ENCODE data around the gene GLRA2. TPM values are rescaled to one million over a fixed set of nuclear protein-coding genes. Genes with fewer than 3 reads are reported as not detected.

Gene GLRA2
- total RNA-seq, 4 donors from 2014 or later, result 0.48 TPM; not detected in 3

DNA sequence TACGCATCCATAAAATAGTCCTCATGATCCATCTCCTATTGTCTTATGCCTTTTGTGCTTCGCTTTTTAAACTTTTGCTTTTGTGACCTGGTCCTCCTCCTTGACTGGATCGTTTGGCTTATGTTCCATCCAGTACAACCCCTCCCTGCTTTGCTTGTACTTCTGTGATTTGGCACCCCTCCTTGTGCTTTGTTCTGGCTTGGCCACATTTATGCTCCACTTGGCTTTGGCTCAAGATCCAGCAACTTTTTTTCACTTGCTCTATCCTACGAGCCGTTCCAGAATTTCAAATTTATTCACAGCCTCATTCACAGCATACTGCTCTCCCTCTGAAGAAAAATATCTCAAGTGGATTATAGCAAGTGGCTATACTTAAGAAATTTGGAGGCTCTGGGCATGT, 28.0 kb upstream of the GLRA2 start:
- intact Hi-C loops (cut with DNase I; ENCODE audit: low total_unique reads), result no loop called here
- no peaks in the 10 kb centered on the region for H3K9me3 ChIP-seq

DNA sequence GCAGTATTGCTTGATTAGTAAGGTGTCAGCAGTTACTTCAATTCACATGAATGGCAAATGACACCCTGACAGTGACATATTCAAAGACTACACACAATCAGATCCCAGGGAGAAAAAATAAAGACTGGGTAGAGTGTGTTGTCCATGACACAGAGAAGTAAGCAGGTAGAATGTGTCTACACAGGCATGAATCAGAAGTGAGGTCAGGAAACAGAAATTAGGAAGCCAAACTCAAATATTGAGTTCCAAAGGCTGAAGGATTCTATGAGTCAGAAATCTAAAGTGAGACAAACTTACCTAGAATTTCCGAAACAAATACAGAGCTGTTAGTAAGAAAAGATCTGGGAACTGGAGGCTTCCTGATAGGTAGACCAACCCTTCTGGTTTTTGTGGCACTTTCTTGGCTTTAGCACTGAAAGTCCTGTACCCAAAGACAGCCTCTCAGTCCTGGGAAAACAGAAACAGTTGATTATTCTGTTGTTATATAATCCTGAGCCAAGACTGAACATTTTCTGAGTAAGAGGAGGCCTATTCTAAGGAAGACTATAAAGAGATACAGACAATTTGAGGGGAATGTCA, 24.3 kb upstream of the GLRA2 start:
- TF ChIP-seq POLR2A (IDR thresholded peaks at IDR 0.05), result no peak
- TF ChIP-seq, protein P1, sequence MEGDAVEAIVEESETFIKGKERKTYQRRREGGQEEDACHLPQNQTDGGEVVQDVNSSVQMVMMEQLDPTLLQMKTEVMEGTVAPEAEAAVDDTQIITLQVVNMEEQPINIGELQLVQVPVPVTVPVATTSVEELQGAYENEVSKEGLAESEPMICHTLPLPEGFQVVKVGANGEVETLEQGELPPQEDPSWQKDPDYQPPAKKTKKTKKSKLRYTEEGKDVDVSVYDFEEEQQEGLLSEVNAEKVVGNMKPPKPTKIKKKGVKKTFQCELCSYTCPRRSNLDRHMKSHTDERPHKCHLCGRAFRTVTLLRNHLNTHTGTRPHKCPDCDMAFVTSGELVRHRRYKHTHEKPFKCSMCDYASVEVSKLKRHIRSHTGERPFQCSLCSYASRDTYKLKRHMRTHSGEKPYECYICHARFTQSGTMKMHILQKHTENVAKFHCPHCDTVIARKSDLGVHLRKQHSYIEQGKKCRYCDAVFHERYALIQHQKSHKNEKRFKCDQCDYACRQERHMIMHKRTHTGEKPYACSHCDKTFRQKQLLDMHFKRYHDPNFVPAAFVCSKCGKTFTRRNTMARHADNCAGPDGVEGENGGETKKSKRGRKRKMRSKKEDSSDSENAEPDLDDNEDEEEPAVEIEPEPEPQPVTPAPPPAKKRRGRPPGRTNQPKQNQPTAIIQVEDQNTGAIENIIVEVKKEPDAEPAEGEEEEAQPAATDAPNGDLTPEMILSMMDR (IDR thresholded peaks at IDR 0.05), result no peak
- Histone ChIP-seq H3K4me1 (no peaks in the 10 kb centered on the region), H3K4me3 (no peak overlapping the region), H3K9me3 (no peaks in the 10 kb centered on the region), H3K27ac (peak overlapping the region; percentile 54 to 66), H3K27me3 (no peaks in the 10 kb centered on the region), H3K36me3 (no peaks in the 10 kb centered on the region)
- intact Hi-C loops (cut with DNase I; ENCODE audit: low total_unique reads), result no loop called here
- no peak for DNase-seq

More for the DNA sequence above, 28.0 kb upstream of the GLRA2 start:
- Histone ChIP-seq H3K4me3 (no peak overlapping the region), H3K27ac (no peak overlapping the region), H3K36me3 (no peaks in the 10 kb centered on the region), H3K4me1 (no peaks in the 10 kb centered on the region), H3K27me3 (no peaks in the 10 kb centered on the region)
- TF ChIP-seq POLR2A (IDR thresholded peaks at IDR 0.05), result no peak
- TF ChIP-seq, protein P1 (IDR thresholded peaks at IDR 0.05), result no peak
- peak; percentile 21 to 22 for DNase-seq

- TF ChIP-seq POLR2A (IDR thresholded peaks at IDR 0.05), result no peak
- TF ChIP-seq, protein P1 (IDR thresholded peaks at IDR 0.05), result no peak
- no peaks in the 10 kb centered on the region for H3K27me3 ChIP-seq
- H3K4me3 ChIP-seq, result no peak overlapping the region
- peak overlapping the region; percentile 54 to 66 for H3K27ac ChIP-seq
- DNase-seq, result no peak
- intact Hi-C loops (cut with DNase I; ENCODE audit: low total_unique reads), result no loop called here
- no peaks in the 10 kb centered on the region for H3K9me3 ChIP-seq
- no peaks in the 10 kb centered on the region for H3K4me1 ChIP-seq
- H3K36me3 ChIP-seq, result no peaks in the 10 kb centered on the region
These were observed 23.7 kb upstream of the GLRA2 start for GRCh38 chrX:14505648-14506047.

DNA sequence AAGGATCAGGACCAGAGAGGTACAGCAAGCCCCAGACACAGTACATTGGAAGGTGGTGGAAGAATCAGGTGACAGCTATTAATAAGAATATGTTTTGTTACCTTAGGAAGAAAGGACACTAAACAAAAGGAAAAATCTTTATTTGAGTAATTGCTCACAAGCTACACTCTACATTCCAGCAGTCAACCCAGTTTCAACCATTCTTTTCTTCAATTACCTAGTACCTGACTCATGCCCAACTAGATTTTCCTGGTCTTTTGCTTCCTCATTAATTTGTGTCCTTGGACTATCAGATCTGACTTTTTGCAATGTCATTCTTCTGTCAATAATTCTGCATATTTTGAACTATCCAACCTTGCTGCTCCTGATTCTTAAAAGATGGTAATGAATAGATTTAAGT, 22.5 kb upstream of the GLRA2 start:
- H3K27ac ChIP-seq, result peak overlapping the region in 1 of 2 donors; percentile 66
- no peaks in the 10 kb centered on the region for H3K4me1 ChIP-seq
- H3K27me3 ChIP-seq, result no peaks in the 10 kb centered on the region
- DNase-seq, result no peak
- no peaks in the 10 kb centered on the region for H3K36me3 ChIP-seq
- TF ChIP-seq, protein P1 (IDR thresholded peaks at IDR 0.05), result no peak
- TF ChIP-seq POLR2A (IDR thresholded peaks at IDR 0.05), result no peak
- H3K4me3 ChIP-seq, result no peak overlapping the region
- intact Hi-C loops (cut with DNase I; ENCODE audit: low total_unique reads), result no loop called here
- no peaks in the 10 kb centered on the region for H3K9me3 ChIP-seq

DNA sequence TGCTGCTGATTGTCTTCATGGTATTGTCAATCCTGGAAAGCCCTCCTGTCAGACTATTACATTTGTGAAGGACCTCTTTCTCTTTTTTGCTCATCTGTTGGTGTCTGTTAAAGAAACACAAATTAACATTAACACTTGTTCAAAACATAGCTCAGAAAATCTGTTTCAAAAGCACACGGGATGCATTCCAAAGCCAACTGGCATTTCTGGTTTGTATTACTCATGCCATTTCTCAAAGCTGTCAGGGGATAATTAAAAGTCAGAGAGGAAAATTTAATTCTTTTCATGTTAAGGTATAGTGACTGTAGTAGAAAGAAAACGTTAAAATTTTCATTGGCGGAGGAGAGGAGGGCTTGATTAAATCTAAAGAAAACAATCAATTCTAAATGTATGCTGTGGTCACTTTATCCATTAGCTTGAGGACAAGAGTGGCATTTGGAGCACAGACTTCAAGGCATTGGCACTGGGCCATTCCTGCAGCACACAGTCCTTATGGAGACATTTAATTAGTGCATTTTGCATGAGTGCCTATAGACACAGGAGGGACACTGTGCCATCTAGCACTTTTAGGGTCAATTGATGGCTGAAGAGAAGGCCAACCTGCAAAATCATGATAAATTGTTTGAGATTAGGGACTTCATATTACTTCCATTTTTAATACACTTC, 21.2 kb upstream of the GLRA2 start:
- DNase-seq, result no peak
- no peaks in the 10 kb centered on the region for H3K9me3 ChIP-seq
- H3K27me3 ChIP-seq, result no peaks in the 10 kb centered on the region
- no peak overlapping the region for H3K27ac ChIP-seq
- no peak overlapping the region for H3K4me3 ChIP-seq
- no peaks in the 10 kb centered on the region for H3K36me3 ChIP-seq
- TF ChIP-seq, protein P1 (IDR thresholded peaks at IDR 0.05), result no peak
- no peak for TF ChIP-seq POLR2A (IDR thresholded peaks at IDR 0.05)
- no peaks in the 10 kb centered on the region for H3K4me1 ChIP-seq
- intact Hi-C loops (cut with DNase I; ENCODE audit: low total_unique reads), result no loop called here
